HG03439 (cell line): Measurements from ENCODE around the gene RCOR1.

ENCODE experiments used
- ATAC-seq: cut with Tn5 transposase; IDR thresholded peaks from one replicate; pipeline ENCODE4 v1.9.1; 2021; ENCODE audit warnings: mild to moderate bottlenecking, moderate library complexity; ENCODE audit not compliant: unreplicated experiment

RCOR1 gene

DNA sequence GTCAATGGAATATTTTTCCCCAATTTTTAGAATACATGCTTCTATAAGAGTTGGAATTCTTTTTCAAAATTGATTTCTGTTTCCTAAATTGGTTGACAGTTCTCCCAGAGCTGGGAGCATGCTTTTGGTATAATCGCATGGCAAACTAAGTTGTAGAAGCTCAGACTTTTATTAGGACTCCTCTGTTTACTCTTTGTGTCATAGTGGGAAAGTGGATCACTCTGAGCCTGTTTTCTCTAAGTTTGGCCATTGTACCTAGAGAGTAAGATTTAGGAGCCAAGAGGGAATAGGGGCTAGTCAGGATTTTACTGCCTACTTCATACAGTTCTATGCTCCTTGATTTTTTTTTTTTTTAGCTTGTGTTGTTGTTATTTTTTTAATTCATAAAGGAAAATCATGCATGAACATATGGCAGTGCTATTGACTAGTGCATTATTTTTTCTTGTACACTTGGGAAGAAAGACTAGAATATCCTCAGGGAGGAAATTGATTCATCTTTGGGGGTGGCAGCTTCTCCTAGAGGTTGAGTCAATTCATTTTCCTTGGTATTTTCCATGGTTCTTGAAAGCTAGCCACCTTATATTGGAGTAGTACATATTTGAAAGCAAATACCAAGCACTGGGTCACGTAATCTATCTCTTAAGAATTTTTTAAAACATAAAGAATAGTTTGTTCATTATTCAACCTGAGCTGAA is 107.1 kb downstream of the RCOR1 start:
- ATAC-seq, result no peak

DNA sequence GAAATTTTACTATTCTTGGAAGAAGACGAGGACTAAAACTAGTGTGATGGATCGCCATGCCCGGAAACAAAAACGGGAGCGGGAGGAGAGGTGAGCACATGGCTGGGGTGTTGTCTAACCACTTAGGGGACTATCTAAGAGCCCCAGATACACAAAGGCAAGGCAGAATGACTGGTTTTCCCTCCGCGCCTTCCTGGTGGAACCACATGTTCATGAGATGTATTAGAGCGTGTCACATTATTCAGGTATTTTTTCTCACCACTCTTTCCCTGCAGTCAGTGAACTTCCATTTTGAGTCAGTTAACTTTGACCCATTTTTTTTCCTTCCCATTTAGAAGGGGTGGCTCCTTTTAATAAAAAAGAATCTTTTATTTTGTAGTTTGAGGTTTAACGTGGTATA is 116.0 kb downstream of the RCOR1 start:
- ATAC-seq, result no peak

DNA sequence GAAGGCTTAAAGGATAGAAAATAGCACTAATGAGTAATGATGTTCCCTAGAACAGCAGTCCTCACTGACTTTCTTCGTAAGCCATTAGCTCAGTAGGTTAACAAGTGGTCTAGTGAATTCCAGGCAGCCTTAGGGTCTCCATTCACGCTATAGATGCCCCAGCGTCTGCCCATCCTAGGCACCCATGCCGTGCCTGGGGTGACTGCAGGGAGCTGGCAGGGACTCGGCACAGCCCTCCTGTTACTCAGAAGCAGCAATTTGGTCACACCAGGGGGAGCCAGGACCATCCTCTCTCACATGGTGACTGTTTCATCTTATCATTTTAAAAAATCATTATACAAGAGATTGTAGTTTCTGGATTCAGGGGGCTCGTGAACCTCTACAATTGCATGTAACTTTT is 118.8 kb downstream of the RCOR1 start:
- no peak for ATAC-seq

DNA sequence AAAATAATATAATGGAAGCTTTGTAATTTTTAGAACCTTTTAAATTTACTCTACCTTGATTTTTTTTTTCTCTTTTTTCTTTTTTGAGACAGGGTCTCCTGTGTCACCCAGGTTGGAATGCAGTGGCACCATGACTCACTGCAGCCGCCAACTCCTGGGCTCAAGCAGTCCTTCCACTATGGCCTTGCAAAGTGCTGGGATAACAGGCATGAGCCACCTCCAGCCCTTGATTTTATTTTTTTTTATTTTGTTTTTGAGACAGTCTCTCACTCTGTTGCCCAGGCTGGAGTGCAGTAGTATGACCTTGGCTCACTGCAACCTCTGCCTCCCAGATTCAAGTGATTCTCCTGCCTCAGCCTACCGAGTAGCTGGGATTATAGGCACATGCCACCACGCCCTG is 119.5 kb downstream of the RCOR1 start:
- ATAC-seq, result no peak

DNA sequence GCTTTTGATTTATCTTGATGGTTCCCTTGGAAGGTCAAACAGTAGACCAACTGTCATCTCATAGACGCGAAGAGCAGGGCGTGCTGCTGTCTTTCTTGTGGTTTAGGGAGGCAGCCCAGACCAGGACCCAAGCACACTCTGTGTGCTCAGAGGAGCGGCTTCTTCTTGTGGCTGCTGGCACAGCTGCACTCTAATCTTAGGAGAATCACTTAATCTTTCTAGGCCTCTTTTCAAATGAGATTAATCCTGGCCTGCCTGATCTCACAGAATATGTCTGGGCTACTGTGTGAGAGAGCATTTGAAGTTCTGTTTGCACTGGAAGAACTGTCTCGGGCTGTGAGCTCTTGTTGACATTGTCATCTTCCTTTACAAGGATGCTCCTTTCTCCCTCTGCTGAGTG is 124.8 kb downstream of the RCOR1 start:
- no peak for ATAC-seq

DNA sequence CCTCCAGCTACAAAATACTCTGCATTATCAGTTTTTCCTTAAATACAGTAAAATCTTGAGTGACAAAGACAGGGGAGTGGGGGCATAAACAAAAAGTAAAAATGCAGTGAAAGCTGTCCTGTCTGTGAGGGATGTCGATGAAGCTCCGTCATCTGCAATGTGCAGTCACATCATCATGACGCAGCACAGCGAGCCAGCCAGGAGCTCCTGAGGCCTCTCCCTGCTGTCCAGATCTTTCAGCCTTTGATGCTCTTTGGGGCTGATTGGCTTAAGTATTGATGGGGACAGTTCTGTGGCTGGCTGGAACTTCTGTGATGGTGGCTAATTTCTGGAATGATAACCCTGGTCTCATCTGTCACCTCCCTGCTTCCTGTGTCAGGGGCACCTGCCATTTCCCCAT is 130.2 kb downstream of the RCOR1 start:
- ATAC-seq, result no peak

DNA sequence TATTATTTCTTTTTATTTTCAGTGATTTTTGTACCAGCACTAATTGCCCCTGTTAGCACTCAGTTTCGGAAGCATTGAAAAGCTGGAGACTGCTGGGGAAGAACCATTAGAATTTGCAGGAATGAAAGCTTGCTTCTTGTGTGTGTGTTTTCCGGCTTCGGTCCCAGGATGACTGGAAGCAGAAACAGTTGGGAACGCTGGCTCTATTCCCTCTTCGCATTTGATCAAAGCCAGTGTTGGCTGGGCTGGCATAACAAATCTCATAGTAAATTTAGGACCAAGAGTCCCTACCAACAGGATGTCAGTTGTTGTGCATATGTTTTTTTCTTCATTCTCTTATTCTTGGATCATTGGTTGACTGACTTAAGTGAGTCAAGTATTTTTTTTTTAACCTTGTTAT is 131.2 kb downstream of the RCOR1 start:
- no peak for ATAC-seq

DNA sequence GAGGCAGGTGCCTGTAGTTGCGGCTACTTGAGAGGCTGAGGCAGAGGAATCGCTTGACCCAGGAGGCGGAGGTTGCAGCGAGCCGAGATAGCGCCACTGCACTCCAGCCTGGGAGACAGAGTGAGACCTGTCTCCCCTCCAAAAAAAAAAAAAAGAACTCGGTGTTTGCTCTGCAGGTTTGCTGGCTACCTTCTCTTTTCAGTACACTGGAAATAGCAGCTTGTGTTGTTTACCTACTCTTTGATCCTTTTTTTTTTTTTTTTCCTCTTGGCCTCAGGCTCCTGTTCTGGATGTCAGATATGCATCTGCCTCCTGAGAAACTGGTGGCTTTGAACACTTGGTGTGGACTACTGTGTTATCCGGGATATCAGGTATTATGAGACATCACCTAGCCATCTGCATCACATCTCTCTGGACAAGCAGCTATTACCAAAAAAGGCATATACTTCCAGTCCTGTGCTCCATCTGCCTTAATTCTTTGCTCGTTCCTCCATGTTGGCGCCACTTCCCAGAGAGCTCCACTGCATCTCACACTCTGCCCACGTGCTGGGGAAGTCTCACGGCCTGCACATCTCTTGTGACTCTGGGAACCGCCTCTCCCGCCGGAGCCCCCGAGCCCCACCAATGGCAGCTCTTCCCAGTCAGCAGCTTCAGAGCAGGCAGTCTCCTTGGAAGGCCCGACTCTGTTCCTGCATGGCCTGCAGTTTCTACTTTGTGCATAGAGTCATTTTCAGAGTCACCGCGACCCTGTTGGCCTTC is 133.9 kb downstream of the RCOR1 start:
- ATAC-seq, result no peak

DNA sequence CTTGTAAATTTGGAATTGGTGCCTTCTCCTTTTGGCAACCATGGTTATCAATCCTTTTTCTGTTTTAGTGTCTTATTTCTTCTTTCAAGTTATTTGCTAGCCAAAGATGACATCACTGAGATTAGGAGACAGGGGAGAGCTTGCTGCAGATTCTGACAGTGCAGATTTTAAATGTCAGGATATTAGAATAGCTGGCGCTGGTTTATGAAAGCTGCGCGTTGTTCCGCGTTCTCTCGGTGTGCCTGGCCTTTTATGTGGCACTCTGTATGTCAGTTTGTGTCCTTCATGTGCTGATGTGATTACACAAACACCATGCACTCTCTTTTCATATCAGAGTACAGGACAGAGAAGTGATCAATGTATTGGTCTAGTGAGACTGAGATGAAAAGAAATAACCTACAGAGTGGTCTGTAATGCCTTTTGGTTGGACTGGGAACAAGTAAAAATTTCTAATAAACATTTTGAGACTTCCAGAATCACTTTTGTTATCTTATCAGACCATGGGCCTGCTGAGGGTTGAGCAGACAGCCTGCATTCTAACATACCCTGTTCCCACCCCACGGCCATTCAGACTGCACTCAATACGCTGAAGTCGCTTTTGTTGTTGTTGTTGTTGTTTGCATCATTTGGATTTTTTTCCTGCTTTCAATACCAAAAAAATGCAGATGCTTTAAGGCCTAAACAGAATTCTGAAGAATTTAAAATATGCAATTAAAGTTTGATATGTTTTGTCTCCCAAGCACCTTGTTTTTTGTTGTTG is 135.1 kb downstream of the RCOR1 start:
- no peak for ATAC-seq

DNA sequence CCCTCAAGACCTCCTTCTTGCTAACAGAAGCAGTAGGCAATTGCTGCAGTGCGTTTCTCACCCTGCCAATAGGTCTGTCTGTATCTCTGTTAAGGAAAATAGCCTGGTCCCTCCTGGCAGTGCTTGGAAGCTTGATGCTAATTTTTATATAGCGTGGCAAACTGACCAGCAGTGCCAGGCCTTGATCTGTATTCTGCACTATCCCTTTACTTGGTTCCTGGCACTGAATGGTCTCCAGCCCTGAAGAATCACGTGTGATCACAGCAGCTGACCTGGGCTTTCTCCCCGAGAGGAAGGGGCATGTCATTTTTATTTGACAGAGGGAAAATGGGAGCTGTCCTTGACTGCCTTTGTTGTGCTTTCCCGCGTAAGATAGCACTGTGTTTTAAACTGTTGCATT is 136.1 kb downstream of the RCOR1 start:
- ATAC-seq, result no peak

DNA sequence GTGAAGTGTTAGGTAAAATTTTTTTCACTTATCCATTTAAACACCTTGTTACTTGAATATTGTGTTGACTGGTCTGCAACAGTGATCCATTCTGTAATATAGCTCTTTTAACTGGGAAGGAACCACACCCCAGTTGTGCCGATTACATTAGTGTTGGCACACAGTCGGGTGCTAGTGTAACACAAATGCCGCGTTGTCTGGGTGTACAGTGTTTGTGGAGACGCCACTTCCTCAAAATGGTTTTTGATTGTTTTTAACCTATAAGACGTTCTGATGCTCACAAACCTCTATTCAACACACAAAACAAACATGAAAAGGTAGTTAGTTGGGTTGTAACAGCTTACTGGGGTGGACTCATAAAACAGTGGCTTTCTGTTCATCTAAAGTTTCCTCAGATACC is 136.8 kb downstream of the RCOR1 start:
- ATAC-seq, result no peak

DNA sequence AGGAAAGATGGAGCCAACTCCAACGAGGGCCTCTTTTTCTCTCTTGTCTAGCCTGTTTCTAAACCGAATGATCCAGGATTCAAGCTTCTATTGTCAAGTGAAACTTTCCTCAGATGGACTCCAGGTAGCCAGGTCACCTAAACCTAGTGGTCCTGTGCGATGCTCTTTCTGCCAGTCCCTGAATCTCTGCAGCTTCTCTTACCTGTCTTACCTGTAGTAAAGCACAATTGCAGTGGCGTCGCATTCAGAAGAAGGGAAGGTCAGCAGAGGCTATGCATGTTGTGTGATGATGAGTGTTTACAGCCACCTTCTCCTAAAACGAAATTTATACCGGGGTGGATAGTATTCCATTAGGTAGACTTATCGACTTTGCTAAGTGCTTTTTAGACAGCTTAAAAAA is 137.4 kb downstream of the RCOR1 start:
- no peak for ATAC-seq

DNA sequence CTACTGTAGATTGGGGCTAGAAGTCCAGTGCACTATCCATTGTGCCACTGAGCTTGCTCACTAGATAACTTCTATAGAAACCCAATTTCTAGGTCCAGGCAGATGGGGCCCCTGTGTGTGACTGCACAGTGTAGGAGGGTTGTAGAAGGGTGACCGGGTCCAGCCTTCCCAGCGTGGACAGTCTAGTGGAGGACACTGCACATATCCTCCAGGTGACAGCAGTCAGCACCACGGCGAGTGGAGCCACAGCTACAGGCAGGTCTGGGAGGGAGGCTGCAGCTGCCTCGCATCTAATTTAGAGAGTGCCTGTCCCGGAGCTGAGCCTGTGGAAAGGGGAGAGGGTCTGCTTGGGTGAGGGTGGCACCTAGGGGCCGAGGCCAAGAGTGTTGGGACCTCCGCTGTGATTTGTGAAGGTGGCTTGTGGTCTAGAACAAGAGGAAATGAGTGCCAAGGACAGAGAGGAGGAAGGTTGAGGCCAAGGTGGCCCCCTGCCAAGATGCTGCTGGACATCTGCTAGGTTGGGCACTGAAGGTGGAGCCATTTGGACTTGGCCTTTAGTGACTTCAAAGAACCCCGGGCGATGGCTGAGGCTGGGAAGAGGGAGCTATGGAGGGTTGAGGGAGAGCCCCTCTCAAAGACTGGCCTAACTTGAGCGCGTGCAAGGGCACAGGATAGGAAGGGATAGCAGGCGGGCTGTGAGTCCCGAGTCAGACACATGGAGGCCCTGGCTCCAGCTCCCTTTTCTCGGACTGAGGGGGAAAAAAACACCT is 138.8 kb downstream of the RCOR1 start:
- ATAC-seq, result no peak

DNA sequence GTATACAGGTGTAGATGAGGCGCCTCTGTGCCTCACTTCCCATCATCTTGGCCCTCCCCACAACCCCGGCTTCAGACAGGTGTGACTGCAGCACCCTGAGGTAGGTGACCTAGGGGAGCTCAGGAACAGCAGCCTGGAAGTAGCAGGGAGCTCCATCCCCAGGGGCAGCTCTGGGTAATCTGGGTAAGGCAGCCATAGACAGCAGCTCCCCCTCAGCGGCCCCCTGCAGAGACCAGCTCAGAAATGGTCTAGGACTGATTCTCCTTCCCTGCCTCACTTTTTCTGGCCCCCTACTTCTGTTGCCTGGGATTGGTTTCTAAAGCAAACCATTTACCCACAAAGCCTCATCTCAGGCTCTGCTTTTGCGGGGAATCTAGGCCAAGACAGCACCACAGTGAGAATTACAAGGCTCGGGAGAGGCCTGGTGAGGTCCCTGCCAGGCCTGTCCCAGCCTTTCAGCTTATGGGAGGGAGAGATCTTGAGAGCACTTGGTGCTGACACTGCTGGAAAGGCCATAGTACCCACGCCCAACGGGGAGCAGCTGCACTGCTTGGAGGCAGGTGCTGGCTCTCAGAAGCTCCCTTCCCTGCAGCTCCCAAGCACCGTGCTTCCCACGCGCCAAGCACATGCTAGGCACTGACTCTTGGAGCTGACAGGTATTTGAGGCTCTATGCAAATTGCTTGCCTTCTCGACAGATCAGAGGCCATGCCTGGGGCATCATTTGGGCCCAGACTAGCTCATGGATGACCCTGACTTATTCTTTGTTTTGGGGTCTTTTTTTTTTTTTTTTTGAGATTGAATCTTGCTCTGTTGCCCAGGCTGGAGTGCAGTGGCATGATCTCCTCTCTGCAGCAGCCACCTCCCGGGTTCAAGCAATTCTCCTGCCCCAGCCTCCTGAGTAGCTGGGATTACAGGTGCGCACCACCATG is 139.7 kb downstream of the RCOR1 start:
- no peak for ATAC-seq

DNA sequence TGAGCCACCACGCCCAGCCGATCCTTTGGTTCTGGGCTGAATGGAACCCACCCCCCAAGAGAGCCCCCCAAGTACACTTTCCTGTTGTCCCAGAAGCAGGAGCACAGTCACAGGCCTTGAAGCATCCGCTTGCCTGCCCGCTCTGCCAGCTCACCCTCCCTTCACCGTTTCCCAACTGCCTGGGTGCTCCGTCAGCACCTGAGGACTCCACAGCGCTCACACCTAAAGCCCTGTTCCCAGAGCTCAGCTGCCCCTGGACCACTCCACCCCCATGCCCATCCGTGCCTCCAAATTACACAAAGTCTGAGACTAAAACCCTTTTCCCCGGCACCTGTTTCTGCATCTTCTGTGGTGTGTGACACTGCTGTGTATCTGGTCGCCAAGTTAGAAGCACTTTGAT is 140.5 kb downstream of the RCOR1 start:
- no peak for ATAC-seq

DNA sequence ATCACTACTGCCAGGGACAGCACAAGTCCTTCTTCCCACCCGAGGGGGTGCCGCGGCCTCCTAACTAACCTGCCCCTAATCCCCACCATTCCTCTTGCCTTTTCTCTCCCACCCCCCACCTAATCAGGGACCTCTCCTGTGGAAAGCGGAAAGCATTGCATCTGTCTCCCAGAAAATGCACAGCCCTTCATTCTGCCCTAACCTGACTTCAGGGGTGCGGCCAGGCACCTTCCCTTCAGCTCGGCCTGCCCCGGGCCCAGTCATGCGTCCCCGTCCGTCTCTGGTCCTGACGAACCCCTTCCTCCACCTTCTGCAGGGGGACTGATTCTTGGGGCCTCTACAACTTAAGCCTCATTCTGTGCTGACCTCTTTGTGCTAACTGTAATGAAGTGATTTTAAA is 140.9 kb downstream of the RCOR1 start:
- ATAC-seq, result no peak

DNA sequence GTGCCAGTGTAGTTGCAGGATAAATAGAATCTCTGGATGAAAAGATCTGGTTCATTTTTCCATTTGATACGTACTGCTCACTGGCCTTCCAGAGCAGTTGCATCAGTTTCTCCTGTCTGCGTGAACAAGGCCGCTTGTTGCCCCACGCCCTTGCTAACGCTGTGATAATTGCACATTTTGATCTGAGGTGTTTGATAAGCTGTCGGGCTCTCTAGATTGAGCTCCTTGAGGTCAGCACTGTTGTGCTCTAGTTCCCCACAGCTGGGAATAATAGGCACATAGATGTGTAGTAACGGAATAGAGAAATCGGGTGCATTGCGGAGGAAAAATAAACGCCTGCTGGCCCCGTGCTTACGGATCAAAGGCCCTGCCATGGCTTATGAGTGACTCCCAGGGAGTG is 142.0 kb downstream of the RCOR1 start:
- no peak for ATAC-seq

DNA sequence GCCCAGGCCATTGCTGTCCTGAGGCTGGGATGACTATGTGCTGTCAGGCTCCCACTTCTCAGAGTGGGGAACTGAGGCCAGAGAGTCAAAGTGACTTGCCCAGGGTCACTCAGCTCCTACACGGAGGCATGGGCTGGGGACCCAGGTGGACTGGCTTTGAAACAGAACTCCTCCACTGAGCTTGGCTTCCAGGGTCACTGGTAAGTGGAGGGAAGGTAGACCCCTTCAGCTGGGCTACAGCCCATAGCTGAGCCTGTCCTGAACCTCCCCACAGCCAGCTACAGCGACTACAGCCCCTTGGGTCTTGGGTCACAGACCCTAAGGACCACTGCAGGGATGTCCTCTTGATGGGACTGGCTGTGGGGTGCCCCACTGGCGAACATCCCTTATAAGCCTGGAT is 144.5 kb downstream of the RCOR1 start:
- no peak for ATAC-seq

DNA sequence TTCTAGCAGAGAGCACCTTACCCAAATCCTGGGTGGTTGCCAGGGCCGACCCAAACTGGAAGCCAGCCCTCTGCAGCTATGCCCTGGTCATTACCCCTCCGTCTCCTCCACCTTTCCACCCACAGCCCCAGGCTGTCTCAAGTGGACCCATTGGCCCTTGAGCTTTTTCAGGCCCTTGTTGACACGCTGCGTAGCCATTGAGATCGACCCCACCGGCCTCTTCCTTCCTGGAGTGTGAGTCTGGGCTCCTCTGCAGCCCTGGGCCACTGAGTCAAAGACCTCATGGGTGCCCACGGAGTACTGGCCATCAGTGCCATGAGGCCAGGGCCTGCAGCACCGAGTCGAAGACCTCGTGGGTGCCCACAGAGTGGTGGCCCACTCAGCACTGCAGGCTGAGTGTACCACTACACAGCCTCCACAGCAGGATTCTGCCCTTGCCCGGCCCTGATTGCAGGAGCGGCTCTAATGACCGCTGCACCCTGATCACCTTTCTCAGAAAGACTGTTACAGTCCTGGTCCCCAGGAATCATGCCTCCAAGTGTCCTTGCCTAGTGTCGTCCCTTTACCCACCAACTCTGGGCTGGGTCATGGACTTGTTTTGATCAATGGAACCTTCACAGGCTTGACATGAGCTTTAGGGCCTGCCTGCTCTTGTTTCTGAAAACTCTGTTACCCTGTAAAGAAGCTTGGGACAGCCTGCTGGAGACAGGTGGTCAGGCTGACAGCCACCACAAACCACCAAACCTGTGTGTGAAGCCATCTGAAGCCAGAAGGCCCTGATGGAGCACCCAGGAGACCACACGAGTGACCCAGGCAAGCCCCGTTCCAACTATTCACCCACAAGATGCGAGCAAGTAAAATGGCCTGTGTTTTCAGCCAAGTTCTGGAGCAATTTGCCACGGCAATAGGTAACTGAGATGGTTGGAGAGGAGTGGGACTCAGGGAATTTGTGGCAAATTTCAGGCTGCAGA is 145.2 kb downstream of the RCOR1 start:
- ATAC-seq, result no peak
